ENCODE data around the gene TMEM250.
"Not testable (repeated sequence)": the region's sequence is repeated elsewhere in the genome, so short reads cannot be mapped to it uniquely, and the experiment has no call there.

TMEM250 gene

DNA sequence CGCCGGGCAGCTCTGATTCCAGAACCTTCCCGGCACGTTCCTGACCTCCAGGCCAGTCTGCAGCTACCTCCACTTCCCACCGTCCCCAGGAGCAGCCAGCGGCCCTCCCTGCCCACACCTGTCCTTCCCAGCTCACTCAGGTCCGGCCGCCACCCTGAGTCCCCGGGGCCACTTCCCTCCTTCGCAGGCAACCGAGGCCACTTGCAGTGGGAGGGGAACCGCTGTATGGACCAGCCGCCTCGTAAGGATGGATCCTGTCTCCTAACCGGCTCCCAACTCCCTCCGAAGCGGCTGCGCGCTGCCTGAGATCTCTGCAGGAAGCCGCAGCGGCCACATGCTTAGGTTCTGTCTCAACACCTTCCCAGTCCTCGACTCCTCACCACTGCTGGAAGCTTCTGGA, 7.5 kb downstream of the TMEM250 start:
- no peak for DNase-seq (ENCODE audit: low spot score)

- peak; percentile 65 for DNase-seq (ENCODE audit: low spot score)
These were observed 8.3 kb downstream of the TMEM250 start for GRCh38 chr9:136110082-136111061.

DNA sequence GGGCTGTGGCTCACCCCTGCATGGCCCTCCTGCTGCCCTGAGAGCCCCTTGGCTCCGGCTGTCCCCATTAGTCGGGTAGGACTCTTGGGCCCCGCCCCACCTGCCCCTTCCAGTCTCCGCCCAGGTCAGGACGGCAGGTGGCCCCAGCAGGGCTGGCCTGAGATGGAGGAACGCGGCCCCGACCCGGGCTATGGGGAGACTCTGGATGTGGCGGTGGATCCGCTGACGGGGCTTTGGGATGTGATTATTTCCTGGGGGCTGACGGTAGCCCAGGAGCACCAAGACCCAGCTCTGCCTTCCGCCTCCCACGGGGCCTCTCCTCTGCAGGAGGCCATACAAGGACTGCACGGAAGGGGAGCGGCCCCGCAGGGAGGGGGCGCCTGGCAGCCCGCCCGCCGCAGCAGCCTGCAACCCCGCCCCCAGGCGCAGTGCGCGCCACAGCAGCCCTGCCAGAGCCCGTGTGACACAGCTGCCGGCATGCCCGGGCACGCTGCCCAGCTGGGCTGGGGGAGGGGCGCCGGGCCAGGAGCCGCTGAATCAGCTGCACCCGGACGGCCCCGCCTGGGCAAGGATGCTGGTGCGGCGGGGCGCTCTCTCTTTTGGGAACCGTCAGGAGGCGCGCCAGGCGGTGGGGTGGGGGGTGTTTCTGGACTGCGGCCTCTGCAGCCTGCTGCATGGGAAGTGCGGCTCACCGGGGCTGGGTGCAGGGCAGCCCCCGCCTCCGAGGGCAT, 9.2 kb downstream of the TMEM250 start:
- DNase-seq (ENCODE audit: low spot score), result peak; percentile 91

- no peak for DNase-seq (ENCODE audit: low spot score)
These were observed 9.9 kb downstream of the TMEM250 start for GRCh38 chr9:136108648-136109266.

DNA sequence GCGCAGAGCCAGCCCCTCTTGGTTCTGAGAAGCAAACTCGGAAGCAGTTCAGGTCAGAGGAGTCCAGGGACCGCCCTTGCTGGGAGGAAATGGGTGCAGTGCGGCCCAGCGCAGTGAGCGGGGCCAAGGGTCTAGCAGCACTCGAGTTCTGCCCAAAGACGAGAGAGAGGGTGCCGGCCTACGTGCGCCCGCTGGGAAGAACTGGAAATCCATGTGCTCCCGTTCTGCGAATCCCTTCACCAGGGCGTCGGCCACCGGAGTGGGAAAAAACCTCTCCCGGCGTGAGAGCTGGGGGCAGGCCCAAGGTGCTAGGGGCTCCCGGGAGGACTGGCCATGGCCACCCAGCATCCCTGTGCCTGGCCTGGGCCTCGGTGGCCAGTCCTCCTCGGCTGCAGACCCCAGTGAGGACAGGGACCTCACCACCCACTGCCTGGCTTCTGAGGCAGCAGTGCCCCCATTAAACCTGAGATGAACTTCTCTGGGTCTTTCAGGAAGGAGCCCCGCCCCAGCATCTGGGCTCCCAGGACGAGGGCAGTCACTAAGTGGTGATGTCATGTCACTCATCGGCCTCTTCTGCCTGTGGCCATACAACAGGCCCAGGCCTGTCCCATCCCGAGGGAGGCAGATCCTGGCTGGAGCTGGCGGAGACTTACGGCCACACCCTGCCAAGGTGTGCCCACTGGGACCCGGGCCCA, 10.6 kb downstream of the TMEM250 start:
- DNase-seq (ENCODE audit: low spot score), result peak; percentile 31

DNA sequence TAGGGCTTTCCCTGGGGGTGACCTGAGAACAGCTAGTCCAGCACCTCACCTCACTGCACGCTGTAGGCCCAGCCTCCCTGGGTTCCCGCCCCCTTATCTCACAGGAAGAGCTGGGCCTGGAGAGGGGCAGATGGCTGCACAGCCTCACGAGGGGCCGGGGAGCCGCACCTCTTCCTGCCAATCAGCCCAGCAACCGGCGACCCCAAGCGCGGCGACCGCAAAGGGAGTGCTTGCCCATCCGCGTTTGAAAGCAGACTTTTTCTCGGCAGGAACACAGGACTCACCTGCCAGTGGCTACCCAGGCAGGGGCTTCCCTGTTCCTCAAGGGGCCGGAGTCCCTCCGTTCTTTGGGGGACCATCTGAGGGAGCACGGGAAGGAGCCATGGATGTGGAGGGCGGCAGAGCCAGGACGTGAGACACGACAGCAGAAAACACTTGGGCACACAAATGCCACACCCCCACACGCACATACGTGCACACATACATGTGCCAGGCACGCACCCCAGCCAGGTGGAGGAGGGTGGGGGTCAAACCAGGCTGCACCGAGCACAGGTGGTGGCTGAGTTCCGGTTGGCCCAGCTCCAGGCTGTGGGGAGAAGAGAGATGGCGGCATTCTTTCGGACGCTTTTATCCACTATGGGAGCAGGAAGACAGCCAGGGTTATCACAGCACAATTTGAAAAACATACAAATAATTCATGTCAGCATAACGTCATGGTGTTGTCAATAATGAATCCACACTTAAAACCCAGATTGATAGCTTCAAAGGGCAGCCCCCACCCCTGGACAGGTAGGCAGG, 11.3 kb downstream of the TMEM250 start:
- peak; percentile 41 for DNase-seq (ENCODE audit: low spot score)

DNA sequence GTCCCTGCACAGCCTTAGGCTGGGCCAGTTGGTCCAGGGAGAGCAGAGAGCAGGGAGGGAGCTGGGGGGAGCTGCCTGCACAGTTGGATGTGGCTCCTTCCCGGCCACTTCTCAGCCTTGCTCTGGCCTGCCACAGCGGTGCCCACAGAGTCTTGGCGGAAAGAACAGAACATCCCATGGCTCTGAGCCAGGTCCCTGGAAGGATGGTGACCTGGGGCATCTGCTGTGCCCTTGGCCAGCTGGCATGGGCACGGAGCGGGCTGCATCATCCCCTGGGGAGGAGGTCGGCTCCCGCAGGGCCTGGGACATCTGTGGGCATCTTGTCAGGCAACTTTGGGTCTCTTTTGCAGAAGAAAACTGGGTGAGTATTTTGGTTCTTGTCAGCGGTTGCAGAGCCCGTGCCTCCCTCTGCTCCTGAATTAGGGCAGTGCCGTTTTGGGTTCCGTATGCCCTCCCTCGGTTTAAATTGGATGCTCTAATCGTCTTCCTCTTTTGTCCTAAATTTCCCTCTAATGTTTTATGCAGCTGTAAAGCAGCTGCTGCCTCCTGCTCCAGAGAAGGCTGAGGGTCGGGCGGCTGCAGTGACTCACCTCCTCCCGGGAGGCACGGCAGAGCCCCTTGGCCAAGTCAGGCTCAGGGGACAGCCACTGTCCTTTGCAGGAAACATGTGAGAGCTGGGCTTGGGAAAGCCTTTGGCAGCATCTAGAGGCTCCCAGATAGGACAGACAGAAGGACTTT, 13.1 kb downstream of the TMEM250 start:
- no peak for DNase-seq (ENCODE audit: low spot score)

GRCh38 chr9:136104916-136105315, 13.8 kb downstream of the TMEM250 start:
- no peak for DNase-seq (ENCODE audit: low spot score)

DNA sequence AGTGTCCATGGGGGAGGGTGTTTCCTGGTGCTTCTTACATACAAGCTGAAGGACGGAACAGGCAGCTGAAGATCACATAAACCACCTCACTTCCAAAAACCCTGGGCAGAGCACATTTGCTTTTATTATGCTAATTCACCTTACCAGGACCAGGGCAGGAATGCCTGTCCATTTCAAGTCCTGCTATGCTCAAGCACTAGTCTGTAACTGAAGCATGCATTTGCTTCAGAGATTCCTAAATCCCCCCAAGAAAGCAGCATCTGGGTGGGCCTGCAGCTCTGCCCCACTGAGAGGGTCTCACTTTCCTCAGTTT, 14.2 kb downstream of the TMEM250 start:
- DNase-seq (ENCODE audit: low spot score), result no peak

- DNase-seq (ENCODE audit: low spot score), result no peak
These were observed 14.8 kb downstream of the TMEM250 start for GRCh38 chr9:136103651-136104487.

DNA sequence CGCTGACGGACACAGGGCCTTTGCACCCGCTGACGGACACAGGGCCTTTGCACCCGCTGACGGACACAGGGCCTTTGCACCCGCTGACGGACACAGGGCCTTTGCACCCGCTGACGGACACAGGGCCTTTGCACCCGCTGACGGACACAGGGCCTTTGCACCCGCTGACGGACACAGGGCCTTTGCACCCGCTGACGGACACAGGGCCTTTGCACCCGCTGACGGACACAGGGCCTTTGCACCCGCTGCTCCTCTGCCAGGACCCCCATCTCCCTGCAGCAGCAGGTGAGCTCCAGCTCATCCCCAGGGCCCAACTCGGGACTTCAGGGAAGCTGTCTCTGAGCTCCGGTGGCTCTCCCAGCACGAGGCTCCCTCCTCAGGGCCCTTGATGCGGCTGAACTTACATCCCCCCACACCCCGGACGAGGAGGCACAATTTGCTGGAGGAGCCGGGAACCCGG, 17.0 kb downstream of the TMEM250 start:
- DNase-seq (ENCODE audit: low spot score), result not testable (repeated sequence)

GRCh38 chr9:136100700-136101614, 17.7 kb downstream of the TMEM250 start:
- no peak for DNase-seq (ENCODE audit: low spot score)

- no peak for DNase-seq (ENCODE audit: low spot score)
These were observed 19.1 kb downstream of the TMEM250 start for GRCh38 chr9:136099542-136099941.

DNA sequence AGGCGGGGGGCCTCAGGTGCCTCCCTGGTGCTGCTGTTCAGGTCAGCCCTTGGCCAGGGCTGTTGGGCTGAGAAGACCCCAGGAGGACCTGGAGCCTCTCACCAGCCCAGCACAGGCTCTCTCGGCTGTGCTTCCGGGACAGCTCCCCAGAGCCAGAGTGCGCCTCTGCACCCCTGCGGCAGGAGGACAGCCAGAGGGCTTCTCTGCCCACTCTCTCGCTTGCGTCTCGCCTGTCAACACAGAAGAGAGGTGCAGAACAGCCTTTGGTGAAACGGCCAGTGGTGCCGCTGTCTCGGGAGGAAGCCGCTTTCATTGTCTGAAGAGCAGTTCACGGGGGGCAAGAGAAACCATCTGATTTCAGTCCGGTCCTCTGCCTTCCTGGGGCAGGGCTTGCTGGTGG, 19.8 kb downstream of the TMEM250 start:
- DNase-seq (ENCODE audit: low spot score), result no peak

GRCh38 chr9:136098210-136098609, 20.5 kb downstream of the TMEM250 start:
- no peak for DNase-seq (ENCODE audit: low spot score)

GRCh38 chr9:136096505-136097001, 22.1 kb downstream of the TMEM250 start:
- no peak for DNase-seq (ENCODE audit: low spot score)

DNA sequence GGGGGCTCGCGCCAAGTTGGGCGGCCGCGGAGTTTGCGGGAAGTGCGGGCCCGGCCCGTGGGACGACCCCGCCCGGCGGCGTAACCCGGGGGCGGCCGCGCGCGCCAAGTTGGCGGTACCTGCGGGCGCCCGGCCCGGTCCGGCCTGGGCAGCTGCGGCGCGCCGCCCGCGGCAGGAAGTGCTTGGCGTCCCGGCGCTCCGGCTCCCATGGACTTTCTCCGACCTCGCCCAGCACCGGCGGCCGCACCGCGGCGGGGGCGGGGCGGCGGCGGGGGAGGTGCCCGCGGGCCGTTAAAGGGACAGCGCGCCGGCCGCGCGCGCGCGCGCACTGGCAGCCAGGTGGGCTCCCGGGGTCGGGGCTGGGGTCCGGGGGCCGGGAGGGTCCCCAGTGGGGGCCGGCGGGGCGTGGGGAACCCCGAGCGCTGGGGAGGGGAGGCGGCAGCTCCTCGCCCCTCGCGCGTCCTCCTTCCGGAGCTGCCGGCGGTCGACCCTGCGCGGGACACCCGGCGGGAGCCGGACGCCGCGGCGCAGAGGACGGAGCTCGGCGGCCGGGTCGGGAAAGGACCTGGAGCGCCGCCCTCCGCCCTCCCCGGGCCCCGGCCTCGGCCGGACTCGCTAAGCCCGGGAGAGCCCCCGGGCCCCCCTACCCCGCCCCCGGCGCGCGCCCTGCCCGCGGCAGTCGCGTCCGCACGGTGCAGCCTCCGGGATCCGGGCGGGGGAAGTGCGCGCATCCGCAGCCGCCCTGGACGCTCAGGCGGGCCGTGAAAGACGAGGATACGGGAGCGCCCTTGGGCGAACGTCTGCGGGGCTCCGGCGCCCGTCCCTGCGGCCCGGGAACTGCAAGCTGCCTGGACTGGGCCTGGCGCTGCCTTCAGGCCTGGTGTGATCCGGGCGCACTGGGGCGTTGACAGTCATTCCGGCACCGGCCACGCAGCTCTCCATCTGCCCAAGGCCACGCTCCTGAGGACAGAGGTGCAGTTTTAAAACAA, 23.3 kb downstream of the TMEM250 start, which contains the start of gene NACC2:
Gene NACC2 (minus strand): TSS at position 220 of the 989 bp plus-strand sequence. CDS start 44,768 bp downstream, outside the sequence.
- DNase-seq (ENCODE audit: low spot score), result peak; percentile 56
